Ishikawa (cell line): Measurements from ENCODE around the gene CISH.

Experiments used
- RAD21 ChIP-seq: IDR thresholded peaks from 2 replicates; pipeline ENCODE4 v1.6.1; 2012; ENCODE audit warnings: low read depth
- TAF1 ChIP-seq: IDR thresholded peaks from 2 replicates; pipeline ENCODE4 v1.6.1; 2012; ENCODE audit warnings: low read depth, mild to moderate bottlenecking
- TEAD4 ChIP-seq: IDR thresholded peaks from 2 replicates; pipeline ENCODE4 v1.6.1; 2012
- YY1 ChIP-seq: IDR thresholded peaks from 2 replicates; pipeline ENCODE4 v1.6.1; 2012; ENCODE audit warnings: low read depth
- TF ChIP-seq, protein P1 (sequence below): IDR thresholded peaks from 2 replicates; pipeline ENCODE4 v1.6.1; 2012; ENCODE audit warnings: low read depth, mild to moderate bottlenecking

DNA sequence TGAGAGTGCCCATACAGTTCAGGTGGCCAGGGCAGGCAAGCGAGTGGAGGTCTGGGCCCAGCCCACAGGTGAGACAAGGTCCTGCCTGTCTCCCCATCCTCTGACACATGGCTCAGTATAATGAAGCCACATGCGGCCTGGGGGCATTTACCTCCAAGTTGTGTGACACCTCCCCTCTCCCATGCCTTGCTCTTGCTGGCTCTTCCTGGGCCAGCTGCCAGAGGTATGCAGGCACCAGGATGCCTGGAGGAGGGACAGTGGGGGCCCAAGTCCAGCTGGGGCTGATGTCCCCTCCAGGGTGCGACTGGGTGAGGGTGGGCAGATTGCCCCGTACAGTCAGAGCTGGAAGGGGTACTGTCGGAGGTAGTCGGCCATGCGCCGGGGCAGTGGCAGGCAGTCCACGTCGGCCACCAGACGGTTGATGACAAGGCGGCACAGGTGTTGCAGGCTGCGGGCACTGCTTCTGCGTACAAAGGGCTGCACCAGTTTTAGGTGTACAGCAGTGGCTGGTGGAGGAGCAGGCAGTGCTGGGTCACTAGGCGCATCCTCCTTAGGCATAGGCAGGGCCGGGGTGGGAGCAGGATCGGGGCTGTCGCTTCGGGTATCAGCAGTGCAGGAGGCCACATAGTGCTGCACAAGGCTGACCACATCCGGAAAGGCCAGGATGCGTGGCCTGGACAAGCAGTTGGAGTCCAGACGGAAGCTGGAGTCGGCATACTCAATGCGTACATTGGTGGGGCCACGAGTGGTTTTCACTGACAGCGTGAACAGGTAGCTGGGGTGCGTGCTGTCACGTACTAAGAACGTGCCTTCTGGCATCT lies 4.1 kb downstream of the CISH start:
- TF ChIP-seq, protein P1, sequence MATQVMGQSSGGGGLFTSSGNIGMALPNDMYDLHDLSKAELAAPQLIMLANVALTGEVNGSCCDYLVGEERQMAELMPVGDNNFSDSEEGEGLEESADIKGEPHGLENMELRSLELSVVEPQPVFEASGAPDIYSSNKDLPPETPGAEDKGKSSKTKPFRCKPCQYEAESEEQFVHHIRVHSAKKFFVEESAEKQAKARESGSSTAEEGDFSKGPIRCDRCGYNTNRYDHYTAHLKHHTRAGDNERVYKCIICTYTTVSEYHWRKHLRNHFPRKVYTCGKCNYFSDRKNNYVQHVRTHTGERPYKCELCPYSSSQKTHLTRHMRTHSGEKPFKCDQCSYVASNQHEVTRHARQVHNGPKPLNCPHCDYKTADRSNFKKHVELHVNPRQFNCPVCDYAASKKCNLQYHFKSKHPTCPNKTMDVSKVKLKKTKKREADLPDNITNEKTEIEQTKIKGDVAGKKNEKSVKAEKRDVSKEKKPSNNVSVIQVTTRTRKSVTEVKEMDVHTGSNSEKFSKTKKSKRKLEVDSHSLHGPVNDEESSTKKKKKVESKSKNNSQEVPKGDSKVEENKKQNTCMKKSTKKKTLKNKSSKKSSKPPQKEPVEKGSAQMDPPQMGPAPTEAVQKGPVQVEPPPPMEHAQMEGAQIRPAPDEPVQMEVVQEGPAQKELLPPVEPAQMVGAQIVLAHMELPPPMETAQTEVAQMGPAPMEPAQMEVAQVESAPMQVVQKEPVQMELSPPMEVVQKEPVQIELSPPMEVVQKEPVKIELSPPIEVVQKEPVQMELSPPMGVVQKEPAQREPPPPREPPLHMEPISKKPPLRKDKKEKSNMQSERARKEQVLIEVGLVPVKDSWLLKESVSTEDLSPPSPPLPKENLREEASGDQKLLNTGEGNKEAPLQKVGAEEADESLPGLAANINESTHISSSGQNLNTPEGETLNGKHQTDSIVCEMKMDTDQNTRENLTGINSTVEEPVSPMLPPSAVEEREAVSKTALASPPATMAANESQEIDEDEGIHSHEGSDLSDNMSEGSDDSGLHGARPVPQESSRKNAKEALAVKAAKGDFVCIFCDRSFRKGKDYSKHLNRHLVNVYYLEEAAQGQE: no peak
- TF ChIP-seq RAD21: no peak
- no peak for TF ChIP-seq TEAD4
- TF ChIP-seq YY1: no peak
- TF ChIP-seq TAF1: no peak
